Endothelial cell of umbilical vein (primary cell): Measurements from ENCODE around the gene TTLL7.

ENCODE experiments used
- CTCF ChIP-seq, 2 donors: IDR thresholded peaks; 1 replicate in 1 of 2; 2 replicates in 1 of 2; pipeline ENCODE4 v1.5.1; 2011; ENCODE audit warnings: low read length in 2 of 2, mild to moderate bottlenecking in 2 of 2, moderate library complexity in 2 of 2, control low read depth in 1 of 2, inconsistent platforms in 1 of 2, low read depth in 1 of 2; ENCODE audit not compliant: insufficient read depth in 1 of 2; ENCODE audit errors: extremely low read depth in 1 of 2
- FOS ChIP-seq: IDR thresholded peaks from 2 replicates; pipeline ENCODE4 v1.6.1; 2011; ENCODE audit warnings: mild to moderate bottlenecking, low read length, moderate library complexity, borderline replicate concordance; ENCODE audit not compliant: insufficient read depth
- JUN ChIP-seq: IDR thresholded peaks from 2 replicates; pipeline ENCODE4 v1.6.1; 2011; ENCODE audit warnings: borderline replicate concordance, low read depth; ENCODE audit not compliant: insufficient read length, insufficient read depth
- POLR2A ChIP-seq: IDR thresholded peaks from 2 replicates; pipeline ENCODE4 v1.6.1; 2012; ENCODE audit warnings: low read depth, mild to moderate bottlenecking, control low read depth, low read length

DNA sequence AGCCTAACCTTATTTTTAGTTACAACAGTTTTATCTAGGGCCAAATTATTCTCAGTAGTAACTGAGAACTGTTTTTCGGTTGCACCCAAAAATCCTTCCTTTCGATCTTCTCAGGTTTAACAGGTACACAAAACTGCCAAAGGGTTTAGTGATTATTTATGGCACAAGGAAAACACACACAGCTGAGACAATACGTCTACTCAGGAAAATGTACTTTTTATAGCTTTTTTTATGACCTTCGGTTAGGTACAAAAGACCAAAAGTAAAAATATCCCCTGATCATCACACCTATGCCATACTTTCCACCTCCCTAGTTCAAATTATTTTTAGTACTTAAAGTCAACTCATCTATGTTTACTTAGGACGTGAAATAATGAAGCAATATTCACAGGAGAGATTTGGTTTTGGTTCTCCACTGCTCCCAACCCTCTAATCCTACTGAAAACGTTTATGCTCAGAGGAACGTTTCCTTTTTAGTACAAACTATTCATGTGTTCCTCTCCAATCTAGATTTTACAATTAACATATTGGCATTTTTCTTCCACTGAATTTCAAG lies 48.7 kb downstream of the TTLL7 start:
- TF ChIP-seq CTCF (IDR thresholded peaks at IDR 0.05; ENCODE audit: extremely low read depth in 1 of 2, insufficient read depth in 1 of 2, low read depth in 1 of 2, low read length in 2 of 2), result no peak
- TF ChIP-seq POLR2A, result no peak
- no peak for TF ChIP-seq JUN
- TF ChIP-seq FOS, result no peak
